Mesenteric fat pad (tissue), 1 donor: ENCODE results near the gene IRF1. TPM values are rescaled to one million over a fixed set of nuclear protein-coding genes. Genes with fewer than 3 reads are reported as not detected.

Experiments used
- DNase-seq: peaks from one replicate; pipeline ENCODE4 v3.0.0-alpha.2; 2020; ENCODE audit warnings: low spot score
- total RNA-seq: library from RNA; stranded (reverse); fragmentation: NEBNext Ultra II Directional; extraction: Animal tissue kit (Norgen Biotek cat#: 25700); gene quantifications from one replicate; pipeline ENCODE4 v1.2.1, GENCODE V29; 2021
- donor health status: DM: yes; HTN: yes; CAD: no.

IRF1 gene
- total RNA-seq, 1 donor from 2014 or later: 61.1 TPM

GRCh38 chr5:132463811-132464155, 26.8 kb downstream of the IRF1 start:
- DNase-seq: peak; percentile 0

- DNase-seq: peak; percentile 67
Measured at GRCh38 chr5:132462856-132463745, 27.5 kb downstream of the IRF1 start.

- DNase-seq: no peak
Measured at GRCh38 chr5:132462333-132462732, 28.2 kb downstream of the IRF1 start.

- no peak for DNase-seq
Measured at GRCh38 chr5:132461569-132462070, 29.0 kb downstream of the IRF1 start.

GRCh38 chr5:132460846-132461568, 29.6 kb downstream of the IRF1 start:
- DNase-seq: peak; percentile 35

GRCh38 chr5:132459983-132460838, 30.4 kb downstream of the IRF1 start:
- DNase-seq: peak; percentile 82

GRCh38 chr5:132459031-132459982, 31.3 kb downstream of the IRF1 start:
- peak; percentile 75 for DNase-seq

GRCh38 chr5:132458651-132459030, 31.9 kb downstream of the IRF1 start:
- DNase-seq: no peak

- no peak for DNase-seq
Measured at GRCh38 chr5:132458226-132458560, 32.4 kb downstream of the IRF1 start.

GRCh38 chr5:132457371-132458225, 33.0 kb downstream of the IRF1 start:
- DNase-seq: no peak

- no peak for DNase-seq
Measured at GRCh38 chr5:132456987-132457361, 33.6 kb downstream of the IRF1 start.

GRCh38 chr5:132456296-132456986, 34.1 kb downstream of the IRF1 start:
- no peak for DNase-seq

GRCh38 chr5:132455614-132456115, 34.9 kb downstream of the IRF1 start:
- DNase-seq: no peak

- DNase-seq: no peak
Measured at GRCh38 chr5:132454361-132454760, 36.2 kb downstream of the IRF1 start.

GRCh38 chr5:132451387-132451786, 39.2 kb downstream of the IRF1 start:
- no peak for DNase-seq

- DNase-seq: no peak
Measured at GRCh38 chr5:132449060-132449459, 41.5 kb downstream of the IRF1 start.

GRCh38 chr5:132447196-132447595, 43.4 kb downstream of the IRF1 start:
- DNase-seq: no peak

GRCh38 chr5:132446621-132447020, 44.0 kb downstream of the IRF1 start:
- DNase-seq: no peak

- no peak for DNase-seq
Measured at GRCh38 chr5:132445930-132446329, 44.6 kb downstream of the IRF1 start.
